Fibroblast of the aortic adventitia (primary cell): ENCODE data around the gene DHRS13. TPM values are rescaled to one million over a fixed set of nuclear protein-coding genes. Genes with fewer than 3 reads are reported as not detected.
"Not testable (repeated sequence)": the region's sequence is repeated elsewhere in the genome, so short reads cannot be mapped to it uniquely, and the experiment has no call there.

Experiments
- DNase-seq: peaks from one replicate; pipeline ENCODE4 v3.0.0-alpha.2; 2010; ENCODE audit warnings: low read depth
- H3K4me3 ChIP-seq: 2 replicates; pipeline ENCODE4 v1.5.1; 2011; ENCODE audit warnings: low read depth, mild to moderate bottlenecking, control low read depth, low read length, moderate library complexity
- CTCF ChIP-seq: IDR thresholded peaks from 2 replicates; pipeline ENCODE4 v1.5.1; 2011; ENCODE audit warnings: mild to moderate bottlenecking, low read length, control low read depth, inconsistent platforms; ENCODE audit not compliant: insufficient read depth
- total RNA-seq: library from RNA; depleted of rRNA; stranded (reverse); fragments of >200 nt; gene quantifications from 2 replicates; pipeline ENCODE4 v1.2.3, GENCODE V29; 2012; ENCODE audit warnings: low replicate concordance

The DHRS13 gene
- total RNA-seq, 1 donor: 5.6 TPM

GRCh38 chr17:28897769-28898526 is 4.9 kb downstream of the DHRS13 start:
- H3K4me3 ChIP-seq: peak overlapping the region; percentile 80
- no peak for TF ChIP-seq CTCF
- DNase-seq: no peak

- peak; percentile 53 for TF ChIP-seq CTCF
- H3K4me3 ChIP-seq: peak within 1 kb of the TSS; percentile 80
- DNase-seq: peak; percentile 62
These were observed 5.8 kb downstream of the DHRS13 start, which contains the start of gene FLOT2 for GRCh38 chr17:28896884-28897768. Gene FLOT2, minus strand, starts transcription at chr17:28897733. Its CDS starts 159 bp downstream, at chr17:28897574.

GRCh38 chr17:28896491-28896883 is 6.4 kb downstream of the DHRS13 start:
- TF ChIP-seq CTCF: no peak
- peak; percentile 27 for DNase-seq
- peak overlapping the region; percentile 80 for H3K4me3 ChIP-seq

GRCh38 chr17:28895794-28896447 is 7.0 kb downstream of the DHRS13 start:
- TF ChIP-seq CTCF: no peak
- peak overlapping the region; percentile 80 for H3K4me3 ChIP-seq
- DNase-seq: no peak

- not testable (repeated sequence) for H3K4me3 ChIP-seq, DNase-seq
These were observed 9.4 kb downstream of the DHRS13 start for GRCh38 chr17:28893248-28894183.

- no peak for TF ChIP-seq CTCF
- no peak for DNase-seq
- H3K4me3 ChIP-seq: no peak overlapping the region
These were observed 10.9 kb downstream of the DHRS13 start for GRCh38 chr17:28892024-28892423.
